H9 (cell line): ENCODE measurements around the gene GRM5. TPM values are rescaled to one million over a fixed set of nuclear protein-coding genes. Genes with fewer than 3 reads are reported as not detected.
"Not testable (repeated sequence)": the region's sequence is repeated elsewhere in the genome, so short reads cannot be mapped to it uniquely, and the experiment has no call there.

Experiments used
- DNase-seq: peaks from one replicate; pipeline ENCODE4 v3.0.0-alpha.2; 2017
- H2AFZ ChIP-seq: one replicate; pipeline ENCODE4 v1.6.1; 2013; ENCODE audit warnings: mild to moderate bottlenecking, low read length, control low read depth, moderate library complexity
- H2AK5ac ChIP-seq: 2 replicates; pipeline ENCODE4 v1.6.1; 2013; ENCODE audit warnings: low read length, control low read depth, mixed read lengths; ENCODE audit not compliant: insufficient read length
- H2BK120ac ChIP-seq: one replicate; pipeline ENCODE4 v1.6.1; 2013; ENCODE audit warnings: low read depth, mild to moderate bottlenecking, low read length, control low read depth, inconsistent platforms; ENCODE audit not compliant: poor library complexity, severe bottlenecking
- H2BK12ac ChIP-seq: 2 replicates; pipeline ENCODE4 v1.6.1; 2013; ENCODE audit warnings: low read length, control low read depth, mixed read lengths, low read depth; ENCODE audit not compliant: insufficient read length
- H2BK15ac ChIP-seq: 2 replicates; pipeline ENCODE4 v1.6.1; 2013; ENCODE audit warnings: low read depth, low read length, control low read depth
- H2BK20ac ChIP-seq: one replicate; pipeline ENCODE4 v1.6.1; 2013; ENCODE audit warnings: low read depth, mild to moderate bottlenecking, low read length, control low read depth, inconsistent platforms; ENCODE audit not compliant: poor library complexity, severe bottlenecking
- H2BK5ac ChIP-seq: 2 replicates; pipeline ENCODE4 v1.6.1; 2013; ENCODE audit warnings: low read length, control low read depth, mixed read lengths; ENCODE audit not compliant: insufficient read length
- H3K14ac ChIP-seq: 2 replicates; pipeline ENCODE4 v1.6.1; 2013; ENCODE audit warnings: low read length, control low read depth; ENCODE audit not compliant: insufficient read depth
- H3K18ac ChIP-seq: 2 replicates; pipeline ENCODE4 v1.6.1; 2013; ENCODE audit warnings: low read depth, mild to moderate bottlenecking, mixed read lengths, low read length, control low read depth; ENCODE audit not compliant: insufficient read length
- H3K23ac ChIP-seq: 2 replicates; pipeline ENCODE4 v1.6.1; 2013; ENCODE audit warnings: low read length, control low read depth, mixed read lengths, low read depth; ENCODE audit not compliant: insufficient read length
- H3K23me2 ChIP-seq: 2 replicates; pipeline ENCODE4 v1.6.1; 2013; ENCODE audit warnings: low read depth, mild to moderate bottlenecking, mixed read lengths, low read length, control low read depth; ENCODE audit not compliant: insufficient read length, poor library complexity, severe bottlenecking
- H3K27ac ChIP-seq: 2 replicates; pipeline ENCODE4 v1.5.1; 2013; ENCODE audit warnings: low read length, control low read depth, mixed read lengths, low read depth; ENCODE audit not compliant: insufficient read length
- H3K27me3 ChIP-seq: 2 replicates; pipeline ENCODE4 v1.6.1; 2013; ENCODE audit warnings: low read length, control low read depth, inconsistent platforms; ENCODE audit not compliant: insufficient read depth
- H3K4ac ChIP-seq: 2 replicates; pipeline ENCODE4 v1.6.1; 2013; ENCODE audit warnings: low read depth, mild to moderate bottlenecking, control low read depth, inconsistent platforms, low read length, moderate library complexity
- H3K4me1 ChIP-seq: 2 replicates; pipeline ENCODE4 v1.6.1; 2013; ENCODE audit warnings: low read length, control low read depth, inconsistent platforms; ENCODE audit not compliant: insufficient read depth
- H3K4me2 ChIP-seq: 2 replicates; pipeline ENCODE4 v1.6.1; 2013; ENCODE audit warnings: low read length, control low read depth, mixed read lengths; ENCODE audit not compliant: insufficient read length, insufficient read depth
- H3K56ac ChIP-seq: 2 replicates; pipeline ENCODE4 v1.6.1; 2013; ENCODE audit warnings: low read depth, mild to moderate bottlenecking, mixed read lengths, low read length, control low read depth; ENCODE audit not compliant: insufficient read length
- H3K79me1 ChIP-seq: 2 replicates; pipeline ENCODE4 v1.6.1; 2013; ENCODE audit warnings: low read depth, mild to moderate bottlenecking, moderate library complexity, low read length, control low read depth, inconsistent platforms; ENCODE audit not compliant: insufficient read depth, poor library complexity, severe bottlenecking
- H3K79me2 ChIP-seq: 2 replicates; pipeline ENCODE4 v1.6.1; 2013; ENCODE audit warnings: low read length, control low read depth, inconsistent platforms; ENCODE audit not compliant: insufficient read depth
- H3K9ac ChIP-seq: 2 replicates; pipeline ENCODE4 v1.6.1; 2013; ENCODE audit warnings: low read length, control low read depth, mixed read lengths; ENCODE audit not compliant: insufficient read length; ENCODE audit errors: extremely low read depth
- H3K9me3 ChIP-seq: one replicate; pipeline ENCODE4 v1.6.1; 2013; ENCODE audit warnings: low read depth, low read length, inconsistent platforms; ENCODE audit not compliant: control insufficient read depth
- H3T11ph ChIP-seq: one replicate; pipeline ENCODE4 v1.6.1; 2013; ENCODE audit warnings: mild to moderate bottlenecking, low read length, control low read depth, inconsistent platforms
- H4K20me1 ChIP-seq: one replicate; pipeline ENCODE4 v1.6.1; 2013; ENCODE audit not compliant: control insufficient read depth, insufficient read length, insufficient read depth
- H4K5ac ChIP-seq: 2 replicates; pipeline ENCODE4 v1.6.1; 2013; ENCODE audit warnings: low read depth, mild to moderate bottlenecking, mixed read lengths, low read length, control low read depth; ENCODE audit not compliant: insufficient read length
- H4K8ac ChIP-seq: replicated peaks from 2 replicates; pipeline ENCODE4 v1.6.1; 2013; ENCODE audit warnings: low read length, control low read depth, mixed read lengths, low read depth; ENCODE audit not compliant: insufficient read length
- H4K91ac ChIP-seq: 2 replicates; pipeline ENCODE4 v1.6.1; 2013; ENCODE audit warnings: low read depth, mild to moderate bottlenecking, moderate library complexity, mixed read lengths, low read length, control low read depth; ENCODE audit not compliant: insufficient read length
- H3K27ac Mint-ChIP-seq, 3 experiments: 2 replicates in 2 of 3; 3 replicates in 1 of 3; pipeline ENCODE4 v1.8.0; 2020 to 2021; ENCODE audit warnings: mixed read lengths in 3 of 3, mild to moderate bottlenecking in 1 of 3, moderate library complexity in 1 of 3
- H3K27me3 Mint-ChIP-seq: 2 replicates; pipeline ENCODE4 v1.8.0; 2021; ENCODE audit warnings: low read depth, mild to moderate bottlenecking, moderate library complexity, mixed read lengths
- H3K36me3 Mint-ChIP-seq, 3 experiments: 2 replicates in 2 of 3; 3 replicates in 1 of 3; pipeline ENCODE4 v1.8.0; 2020 to 2021; ENCODE audit warnings: low read depth in 3 of 3, mixed read lengths in 3 of 3; ENCODE audit not compliant: insufficient read depth in 1 of 3
- H3K4me1 Mint-ChIP-seq, 2 experiments: 2 replicates each; pipeline ENCODE4 v1.8.0; 2020; ENCODE audit warnings: mixed read lengths in 2 of 2
- H3K4me3 Mint-ChIP-seq, 2 experiments: 2 replicates in 1 of 2; 3 replicates in 1 of 2; pipeline ENCODE4 v1.8.0; 2020 to 2021; ENCODE audit warnings: mild to moderate bottlenecking in 2 of 2, mixed read lengths in 2 of 2, moderate library complexity in 1 of 2
- H3K9me3 Mint-ChIP-seq, 2 experiments: 2 replicates in 1 of 2; 3 replicates in 1 of 2; pipeline ENCODE4 v1.8.0; 2020; ENCODE audit warnings: mild to moderate bottlenecking in 2 of 2, mixed read lengths in 2 of 2, moderate library complexity in 1 of 2
- CTCF ChIP-seq: fragments of 200-600 bp; sonication (generic); conservative IDR thresholded peaks from 3 replicates; pipeline ENCODE4 v1.8.0; 2021; ENCODE audit warnings: antibody characterized with exemption, mild to moderate bottlenecking
- WGBS: extraction: QIAGEN DNeasy Blood & Tissue Kit; methylation state at CpG from one replicate; pipeline ENCODE4 v1.1.7; 2013; ENCODE audit warnings: missing lambda C conversion rate, low lambda C conversion rate, mixed read lengths; ENCODE audit not compliant: insufficient read length; ENCODE audit errors: extremely low coverage; 5-methylcytosine and 5-hydroxymethylcytosine counted together
- total RNA-seq: library from RNA; stranded (reverse); gene quantifications from 2 replicates; pipeline ENCODE4 v1.2.1, GENCODE V29; 2021

GRM5 gene
- total RNA-seq, 1 experiment from 2014 or later: not detected

DNA sequence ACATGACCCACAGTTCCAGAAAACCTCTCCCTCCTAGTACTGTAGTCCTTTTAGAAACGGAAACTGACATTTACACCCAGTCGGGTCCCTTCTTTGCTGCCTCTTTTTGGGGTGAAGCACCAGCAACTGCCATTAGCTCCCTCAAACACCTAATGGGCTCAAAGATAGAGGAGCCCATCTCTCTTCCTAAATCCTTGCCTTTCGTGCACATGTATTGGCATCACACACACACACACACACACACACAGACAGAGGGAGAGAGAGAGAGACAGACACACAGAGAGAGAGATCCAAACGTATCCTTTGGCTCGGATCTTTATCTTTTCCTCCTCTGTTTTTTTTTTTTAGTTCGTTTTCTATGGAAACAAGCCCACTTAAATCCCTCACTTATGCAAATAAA lies 716 bp downstream of the GRM5 start:
- Histone ChIP-seq H2AK5ac (no peak overlapping the region), H4K20me1 (no peaks in the 10 kb centered on the region), H3K9me3 (no peaks in the 10 kb centered on the region), H3K9ac (no peak overlapping the region), H2BK12ac (no peak overlapping the region), H3K23ac (no peak overlapping the region), H3K56ac (no peak overlapping the region), H2BK120ac (no peak overlapping the region), H3K14ac (no peak overlapping the region), H2BK15ac (no peak overlapping the region), H3K27ac (no peak overlapping the region), H4K5ac (no peak overlapping the region), H3K27me3 (peaks cover 17% of the 10 kb centered on the region), H3K4me2 (peak overlapping the region; percentile 68), H3K4ac (no peak overlapping the region), H4K8ac (no peak overlapping the region), H2BK20ac (no peak overlapping the region), H3K79me1 (no peaks in the 10 kb centered on the region), H3K4me1 (no peaks in the 10 kb centered on the region), H3K23me2 (peaks cover 6% of the 10 kb centered on the region), H3T11ph (no peak overlapping the region), H2BK5ac (no peak overlapping the region), H4K91ac (no peak overlapping the region), H3K18ac (no peak overlapping the region), H2AFZ (no peak overlapping the region), H3K79me2 (no peaks in the 10 kb centered on the region)
- no peak overlapping the region for H3K27ac Mint-ChIP-seq
- no peak for DNase-seq
- H3K4me1 Mint-ChIP-seq: peaks cover 25 to 26% of the 10 kb centered on the region in 2 experiments
- H3K27me3 Mint-ChIP-seq: peaks cover 65% of the 10 kb centered on the region
- WGBS: no CpG with 5 or more reads among the region's 6 CpGs
- H3K9me3 Mint-ChIP-seq: no peaks in the 10 kb centered on the region
- H3K36me3 Mint-ChIP-seq: no peaks in the 10 kb centered on the region
- no peak for TF ChIP-seq CTCF
- peak overlapping the region; percentile 46 to 74 for H3K4me3 Mint-ChIP-seq

GRCh38 chr11:89063481-89063951 lies 2.3 kb downstream of the GRM5 start:
- not testable (repeated sequence) for H3K23me2 ChIP-seq, H3K9me3 ChIP-seq, H2BK120ac ChIP-seq, H4K20me1 ChIP-seq, H2AK5ac ChIP-seq, H3K4me1 ChIP-seq, H3K18ac ChIP-seq, H4K5ac ChIP-seq, H3K14ac ChIP-seq, H4K8ac ChIP-seq, H4K91ac ChIP-seq, H3K36me3 Mint-ChIP-seq, H3T11ph ChIP-seq, H2BK15ac ChIP-seq, H3K79me2 ChIP-seq, H3K23ac ChIP-seq, H2BK5ac ChIP-seq, H2BK20ac ChIP-seq, H3K56ac ChIP-seq, H3K27ac ChIP-seq, H2AFZ ChIP-seq, H3K9me3 Mint-ChIP-seq, H3K4ac ChIP-seq, H3K27ac Mint-ChIP-seq, H3K9ac ChIP-seq, H2BK12ac ChIP-seq, H3K79me1 ChIP-seq
- Mint-ChIP-seq H3K4me1 (peaks cover 23 to 26% of the 10 kb centered on the region in 2 experiments), H3K4me3 (peak overlapping the region; percentile 45 to 80), H3K27me3 (peaks cover 65% of the 10 kb centered on the region)
- peak overlapping the region; percentile 68 for H3K4me2 ChIP-seq
- peak; percentile 21 for DNase-seq
- WGBS: no CpG with 5 or more reads among the region's 17 CpGs
- H3K27me3 ChIP-seq: peaks cover 17% of the 10 kb centered on the region
